Measurements from ENCODE around the gene TTLL10.
"Not testable (repeated sequence)": the region's sequence is repeated elsewhere in the genome, so short reads cannot be mapped to it uniquely, and the experiment has no call there.

Gene TTLL10

DNA sequence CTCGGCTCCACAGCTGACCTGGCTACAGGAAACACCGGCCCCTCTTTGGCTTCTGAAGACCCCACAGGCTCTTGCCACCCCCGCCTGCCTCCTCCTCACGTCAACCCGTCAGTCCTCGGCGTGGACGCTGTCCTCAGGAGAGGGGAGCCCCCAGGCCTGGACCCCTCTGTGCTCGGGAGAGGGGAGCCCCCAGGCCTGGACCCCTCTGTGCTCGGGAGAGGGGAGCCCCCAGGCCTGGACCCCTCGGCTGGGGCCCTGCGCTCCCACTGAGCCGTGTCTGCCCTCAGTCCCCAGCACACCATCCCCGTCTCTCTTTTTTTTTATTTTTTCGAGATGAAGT, 31.8 kb upstream of the TTLL10 start:
- DNase-seq = no peak

- DNase-seq = not testable (repeated sequence)
Observed at GRCh38 chr1:1142352-1142751, 31.3 kb upstream of the TTLL10 start.

DNA sequence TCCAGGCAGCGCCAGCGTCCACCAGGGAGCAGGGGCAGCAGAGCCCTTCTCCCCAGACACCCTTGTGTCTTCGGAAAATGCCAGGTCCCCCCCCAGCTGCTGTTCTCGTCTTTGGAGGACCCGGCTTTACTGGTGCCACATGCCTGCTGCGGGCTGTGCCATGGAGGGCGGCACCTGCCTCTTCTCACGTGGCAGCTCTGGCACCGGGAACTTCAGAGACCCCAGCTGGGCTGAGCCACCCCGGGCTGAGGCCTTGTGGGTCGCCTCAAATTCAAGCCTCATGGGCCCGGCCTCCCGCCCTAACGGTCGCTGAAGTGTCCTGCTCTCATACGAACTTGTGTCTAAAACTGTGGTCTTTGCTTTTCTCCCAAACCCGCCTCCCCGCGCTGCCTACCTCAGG, 30.8 kb upstream of the TTLL10 start:
- DNase-seq = no peak

GRCh38 chr1:1143636-1144035, 30.0 kb upstream of the TTLL10 start:
- DNase-seq = no peak

DNA sequence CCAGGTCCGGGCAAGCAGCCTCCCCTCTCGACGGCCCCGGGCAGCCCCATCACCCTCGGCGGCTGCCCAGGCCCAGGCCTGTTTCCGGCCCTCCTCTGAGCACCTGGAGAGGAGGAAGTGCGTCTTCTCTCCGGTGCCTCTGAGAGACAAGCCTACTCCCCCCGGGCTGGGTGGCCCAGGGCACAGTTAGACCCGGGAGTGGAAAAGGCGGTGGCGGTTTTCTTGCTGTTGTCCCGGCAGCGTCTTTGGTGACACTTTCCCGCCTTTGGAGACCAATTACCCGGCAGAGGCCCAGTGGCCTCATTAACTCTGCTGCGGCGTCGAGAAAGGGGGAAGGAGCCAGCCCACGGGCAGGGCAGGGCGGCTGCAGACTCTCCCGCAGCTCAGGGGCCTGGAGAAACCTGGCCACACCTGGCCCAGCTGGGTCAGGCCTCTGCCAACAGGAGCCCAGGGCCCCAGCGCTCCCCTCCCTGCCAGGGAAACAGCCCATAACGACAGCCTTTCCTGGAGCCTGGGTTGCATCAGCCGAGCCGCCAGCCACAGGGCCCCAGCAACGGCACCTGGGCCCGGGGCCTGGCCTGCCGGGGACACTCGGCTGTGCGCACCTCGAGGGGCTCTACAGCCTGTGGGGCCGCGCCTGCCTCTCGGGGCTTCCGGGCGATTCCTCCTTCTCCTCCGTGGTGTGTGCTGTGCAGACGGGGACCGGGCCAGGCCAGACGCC, 29.4 kb upstream of the TTLL10 start:
- DNase-seq = no peak

DNA sequence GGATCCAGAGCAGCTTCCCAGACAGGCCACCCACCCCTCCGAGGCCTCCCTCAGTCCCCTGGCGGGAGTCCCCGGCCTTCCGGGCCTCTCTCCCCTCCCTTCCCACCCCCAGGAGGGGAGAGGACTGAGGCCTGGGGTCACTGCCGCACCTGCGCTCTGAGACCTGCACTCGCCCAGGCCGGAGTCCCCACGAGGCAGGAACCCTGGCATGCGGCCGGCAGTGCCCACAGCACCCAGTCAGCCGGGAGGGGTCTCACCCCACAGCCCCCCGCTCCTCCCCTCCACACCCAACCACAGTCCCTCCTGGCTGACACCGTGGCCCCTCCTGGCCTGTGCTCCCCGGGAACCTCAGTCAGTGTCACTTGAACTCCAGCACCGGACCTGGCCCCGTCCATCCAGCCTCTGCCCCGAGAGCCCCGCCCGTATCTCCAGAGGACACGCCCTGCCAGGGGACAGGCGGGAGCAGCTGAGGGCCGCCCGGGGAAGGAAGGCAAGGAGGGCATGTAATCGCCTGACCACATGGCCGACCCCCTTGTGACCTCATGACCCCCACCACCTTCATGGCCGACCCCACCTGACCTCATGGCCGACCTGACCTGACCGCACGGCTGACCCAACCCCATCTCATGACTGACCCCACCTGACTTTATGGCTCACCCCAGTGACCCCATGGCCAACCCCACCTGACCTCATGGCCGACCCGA, 28.7 kb upstream of the TTLL10 start:
- DNase-seq = no peak

DNA sequence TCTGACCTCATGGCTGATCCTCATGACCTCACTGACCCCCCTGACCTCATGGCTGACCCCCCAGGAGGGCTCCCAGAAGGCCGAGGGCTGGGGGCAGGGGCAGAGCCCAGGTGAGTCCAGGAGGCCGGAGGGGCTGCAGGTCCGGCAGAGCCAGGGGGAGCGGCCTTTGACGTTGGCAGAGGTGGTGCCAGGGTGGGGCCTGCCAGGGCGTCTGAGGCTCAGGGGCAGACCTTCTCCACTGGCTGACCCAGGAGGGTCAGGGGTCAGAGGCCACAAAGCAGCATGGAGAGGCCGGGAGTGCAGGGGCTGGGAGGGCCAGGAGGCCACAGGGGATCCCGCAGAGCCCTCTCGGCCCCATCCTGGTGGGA, 28.1 kb upstream of the TTLL10 start:
- DNase-seq = no peak

DNA sequence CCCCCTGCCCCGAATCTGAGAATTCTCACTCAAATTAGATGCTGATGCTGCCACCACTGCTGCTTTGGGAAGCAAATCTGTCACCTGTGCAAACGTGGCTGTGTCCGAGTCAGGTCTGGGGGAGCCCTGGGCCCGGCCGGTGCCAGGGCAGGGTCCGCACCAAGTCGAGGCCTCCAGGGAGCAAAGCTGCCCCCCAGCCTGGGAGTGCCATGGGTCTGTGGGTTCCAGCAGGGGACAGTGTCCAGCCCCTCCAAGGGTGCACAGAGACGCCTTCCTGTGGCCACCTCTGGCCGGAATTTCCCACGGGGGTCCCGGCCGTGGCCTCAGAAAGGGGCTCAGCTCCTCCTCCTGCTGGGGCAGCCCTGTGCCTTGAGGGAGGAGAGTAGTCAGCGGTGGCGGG, 27.7 kb upstream of the TTLL10 start:
- DNase-seq = no peak

- DNase-seq = no peak
Observed at GRCh38 chr1:1146596-1146995, 27.1 kb upstream of the TTLL10 start.

DNA sequence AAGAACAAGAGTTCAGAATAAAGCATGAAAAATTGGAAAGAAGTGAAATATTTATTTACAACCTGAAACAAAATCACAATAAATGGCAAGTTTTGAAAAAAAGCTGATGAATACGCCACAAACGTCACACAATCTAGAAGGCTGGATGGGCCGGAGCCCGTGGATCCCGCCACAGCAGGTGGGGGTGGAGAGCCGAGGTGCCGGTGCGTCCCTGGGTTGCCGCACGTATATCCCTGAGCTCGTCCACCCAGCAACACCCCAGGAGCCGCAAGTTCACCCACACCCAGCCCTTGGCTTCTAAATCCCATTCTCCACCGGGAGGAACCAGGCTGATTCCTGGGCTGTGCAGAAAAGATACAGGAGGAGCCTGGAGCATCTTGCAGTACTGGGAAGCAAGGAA, 25.6 kb upstream of the TTLL10 start:
- no peak for DNase-seq

DNA sequence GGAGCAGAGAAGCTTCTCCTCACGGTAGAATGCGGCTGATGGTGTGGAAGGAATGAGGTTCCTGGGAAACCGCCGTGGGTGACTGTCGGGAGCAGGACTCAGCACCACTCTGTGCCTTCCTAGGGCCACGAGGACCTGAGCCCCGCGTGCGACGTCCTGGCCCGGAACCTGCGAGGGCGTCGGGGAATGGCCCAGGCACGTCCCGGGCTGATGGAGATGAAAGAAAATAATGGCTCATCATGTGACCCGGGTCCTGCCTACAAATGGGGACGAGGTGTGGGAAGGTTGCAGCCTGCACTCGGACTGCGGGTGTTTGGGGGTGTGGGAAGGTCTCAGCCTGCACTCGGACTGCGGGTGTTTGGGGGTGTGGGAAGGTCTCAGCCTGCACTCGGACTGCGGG, 25.1 kb upstream of the TTLL10 start:
- DNase-seq = no peak

DNA sequence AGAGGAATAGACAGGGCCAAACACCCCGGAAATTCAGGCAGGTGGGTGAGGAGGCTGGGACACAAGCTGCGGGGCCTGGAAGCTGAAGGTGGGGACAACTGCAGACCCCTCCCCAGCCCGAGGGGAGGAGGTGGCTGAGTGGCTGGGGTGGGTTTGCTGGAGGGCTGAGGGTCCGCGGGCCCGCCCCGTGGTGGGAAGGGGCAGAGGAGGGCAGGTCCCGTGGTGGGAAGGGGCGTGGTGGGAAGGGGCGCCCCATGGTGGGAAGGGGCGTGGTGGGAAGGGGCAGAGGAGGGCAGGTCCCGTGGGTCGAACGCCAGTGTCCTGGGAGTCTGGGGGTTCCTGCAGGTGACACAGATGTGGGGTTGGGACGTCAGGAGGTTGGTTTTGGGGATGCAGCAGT, 24.3 kb upstream of the TTLL10 start:
- no peak for DNase-seq

DNA sequence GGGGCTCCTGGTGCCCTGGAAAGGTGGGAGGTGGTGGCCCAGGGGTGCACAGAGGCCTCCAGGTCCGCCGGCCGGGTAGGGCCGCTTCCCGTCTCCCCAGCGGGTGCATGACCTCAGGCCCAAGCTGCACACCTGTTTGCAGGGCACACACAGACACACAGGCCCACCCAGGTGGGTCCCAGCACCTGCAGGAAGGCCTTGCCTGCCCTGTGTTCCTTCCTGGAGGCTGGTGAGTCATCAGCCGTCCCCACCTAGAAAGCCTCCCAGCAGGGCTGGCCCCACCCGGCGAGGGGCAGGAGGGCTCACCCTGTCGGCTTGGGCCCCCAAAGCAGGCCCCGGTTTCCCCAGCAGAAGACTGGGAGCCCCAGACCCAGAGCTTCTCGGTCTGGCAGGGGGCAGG, 23.6 kb upstream of the TTLL10 start:
- DNase-seq = no peak

DNA sequence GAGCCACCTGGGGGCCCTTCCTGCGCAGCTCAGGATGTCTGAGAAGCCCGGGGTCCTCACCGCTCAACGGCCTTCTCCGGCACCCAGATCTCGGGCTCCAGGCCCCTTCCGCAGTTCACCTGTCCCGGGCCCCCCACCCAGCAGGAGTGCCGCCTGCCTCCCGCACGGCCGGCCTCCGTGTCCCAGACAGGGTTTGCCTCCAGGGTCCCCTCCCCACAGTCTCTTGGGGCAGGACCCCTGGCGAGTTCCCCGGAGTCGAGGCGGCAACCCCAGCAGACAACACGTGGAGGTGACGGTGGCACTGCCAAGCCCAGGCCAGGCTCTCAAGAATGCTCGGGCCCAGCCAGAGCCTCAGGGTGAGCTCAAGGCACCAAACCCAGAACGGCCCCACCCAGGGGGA, 22.4 kb upstream of the TTLL10 start:
- DNase-seq = no peak

DNA sequence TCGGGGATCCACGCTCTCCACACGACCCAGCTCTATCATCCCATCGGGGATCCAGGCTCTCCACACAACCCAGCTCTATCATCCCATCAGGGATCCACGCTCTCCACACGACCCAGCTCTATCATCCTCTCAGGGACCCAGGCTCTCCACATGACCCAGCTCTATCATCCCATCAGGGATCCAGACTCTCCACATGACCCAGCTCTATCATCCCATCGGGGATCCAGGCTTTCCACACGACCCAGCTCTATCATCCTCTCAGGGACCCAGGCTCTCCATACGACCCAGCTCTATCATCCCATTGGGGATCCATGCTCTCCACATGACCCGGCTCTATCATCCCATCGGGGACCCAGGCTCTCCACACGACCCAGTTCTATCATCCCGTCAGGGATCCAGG, 21.2 kb upstream of the TTLL10 start:
- DNase-seq = not testable (repeated sequence)

- DNase-seq = not testable (repeated sequence)
Observed at GRCh38 chr1:1153215-1153614, 20.5 kb upstream of the TTLL10 start.

DNA sequence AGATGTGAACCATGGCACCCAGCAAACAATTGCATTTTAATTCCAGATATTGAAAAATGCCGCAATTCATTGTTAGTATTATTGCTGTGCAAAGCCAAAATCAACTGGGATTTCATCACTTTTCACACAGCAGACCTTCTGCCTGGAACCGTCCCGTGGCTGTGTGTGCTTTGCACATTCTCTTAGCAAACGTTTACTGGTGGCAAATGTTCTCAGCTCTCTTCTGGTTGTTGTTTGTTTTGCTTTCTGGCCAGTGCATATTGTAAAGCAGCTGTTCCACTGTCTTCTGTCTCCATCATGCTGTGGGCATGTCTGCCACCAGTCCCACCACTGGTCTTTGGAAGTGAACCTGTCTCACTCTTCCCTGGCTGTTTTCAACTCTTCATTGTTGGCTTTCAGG, 19.8 kb upstream of the TTLL10 start:
- no peak for DNase-seq

DNA sequence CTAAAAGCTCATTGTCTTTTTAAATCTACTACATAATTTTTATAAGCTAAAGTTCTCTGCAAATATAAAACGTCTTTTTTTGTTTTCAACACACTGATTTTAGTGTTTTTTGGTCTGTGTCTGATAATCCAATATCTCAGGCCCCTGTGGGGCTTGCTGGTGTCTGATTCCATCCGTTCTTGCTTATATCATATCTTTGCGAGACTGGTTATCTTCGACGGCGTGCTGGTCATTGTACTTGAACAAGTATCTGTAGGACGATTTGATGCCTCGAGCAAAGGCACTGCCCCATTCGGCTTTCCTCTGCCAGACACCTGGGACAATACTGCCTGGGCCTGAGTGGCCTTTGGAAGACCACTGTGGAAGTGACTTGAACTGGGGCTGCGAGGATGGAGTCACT, 18.4 kb upstream of the TTLL10 start:
- no peak for DNase-seq

DNA sequence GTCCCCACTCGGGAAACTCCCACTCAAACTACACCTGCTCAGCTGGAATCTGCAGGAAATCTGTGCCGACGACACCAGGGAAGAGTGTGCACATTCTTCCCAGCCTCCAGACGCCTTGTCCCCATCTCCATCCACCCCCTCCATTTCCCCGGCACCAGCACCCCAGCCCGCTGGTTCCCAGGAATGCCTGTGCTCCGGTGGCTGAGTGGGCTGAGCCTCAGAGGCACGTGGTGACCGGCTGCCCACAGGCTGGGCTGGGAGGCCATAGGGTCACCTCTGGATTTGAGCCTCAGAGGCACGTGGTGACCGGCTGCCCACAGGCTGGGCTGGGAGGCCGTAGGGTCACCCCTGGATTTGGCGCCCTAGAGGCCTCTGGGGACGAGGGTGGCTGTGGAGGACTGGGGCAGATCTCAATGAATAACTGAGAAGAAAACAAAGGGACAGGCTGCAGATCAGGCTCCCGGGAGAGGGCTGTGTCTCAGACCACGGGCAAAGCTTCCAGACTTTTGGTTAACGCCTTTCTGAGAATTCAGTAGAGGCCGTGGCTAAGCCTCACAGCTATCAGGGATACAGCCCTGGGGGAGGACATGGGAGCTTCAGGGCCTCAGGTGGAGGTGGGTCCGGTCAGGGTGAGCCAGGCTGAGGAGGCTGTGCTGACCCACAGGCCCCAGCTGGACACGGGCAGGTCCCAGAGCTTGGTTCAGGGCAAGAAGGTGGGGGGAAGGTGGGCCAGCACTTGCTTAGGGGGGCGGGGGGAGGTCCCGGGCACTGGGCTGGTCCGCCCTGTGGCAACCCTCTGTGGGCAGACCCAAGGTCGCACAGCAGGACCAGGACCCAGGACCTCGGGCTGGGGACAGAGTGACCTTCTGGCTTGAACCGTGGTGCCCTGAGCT, 17.3 kb upstream of the TTLL10 start:
- no peak for DNase-seq

DNA sequence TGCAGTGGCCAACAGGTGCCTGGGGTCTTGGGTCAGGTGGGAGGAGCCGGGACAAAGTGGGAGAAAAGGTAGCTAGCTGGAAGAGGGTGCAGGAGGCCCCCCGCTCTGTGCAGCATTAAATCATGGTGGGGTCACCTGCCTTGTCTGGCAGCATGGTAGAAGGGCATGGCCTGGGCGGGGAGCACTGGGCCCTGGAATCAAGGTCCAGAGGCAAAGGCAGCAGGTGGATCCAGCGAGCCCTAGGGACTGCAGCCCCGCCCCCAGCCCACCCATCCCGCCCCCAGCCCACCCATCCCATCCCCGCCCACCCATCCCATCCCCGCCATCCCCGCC, 16.7 kb upstream of the TTLL10 start:
- DNase-seq = no peak

GRCh38 chr1:1157426-1157913, 16.2 kb upstream of the TTLL10 start:
- DNase-seq = peak; percentile 85

DNA sequence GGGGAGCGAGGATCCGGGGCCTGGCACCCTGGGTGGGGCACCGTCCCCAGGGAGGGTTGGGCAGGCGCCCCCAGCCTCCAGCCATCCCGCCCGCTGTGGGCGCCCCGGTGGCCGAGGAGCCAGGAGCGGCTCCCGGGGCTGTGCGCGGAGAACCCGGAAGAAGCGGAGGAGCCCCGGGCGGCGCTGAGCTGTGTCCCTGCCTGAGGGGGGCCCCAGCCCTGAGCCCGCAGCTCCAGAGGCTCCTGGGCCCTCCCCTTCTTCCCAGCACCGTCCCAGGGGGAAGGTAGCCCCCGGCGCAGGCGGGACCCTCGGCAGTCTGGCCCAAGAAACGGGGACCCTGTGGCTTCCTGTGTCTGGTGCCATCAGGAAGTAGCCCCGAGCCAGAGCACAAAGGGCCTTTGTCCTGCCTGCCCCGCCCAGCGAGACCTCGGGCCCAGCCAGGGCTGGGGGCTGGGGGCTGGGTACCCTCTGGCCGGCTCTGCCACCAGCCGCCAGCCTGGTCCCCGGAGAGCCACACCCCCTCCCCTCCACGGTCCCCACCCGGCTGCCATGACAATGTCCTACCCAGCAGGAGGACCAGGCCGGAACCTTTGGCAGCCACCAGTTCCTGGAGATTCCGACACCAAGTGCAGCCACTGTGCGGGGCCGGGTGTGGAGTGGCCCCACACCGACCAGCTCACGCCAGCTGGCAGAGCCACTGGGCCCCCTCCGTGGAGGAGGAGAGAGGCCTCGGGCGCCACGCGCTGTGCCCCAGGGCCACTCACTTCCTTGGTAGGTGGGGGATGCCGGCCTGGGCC, 15.6 kb upstream of the TTLL10 start:
- peak; percentile 71 for DNase-seq

- no peak for DNase-seq
Observed at GRCh38 chr1:1160281-1160930, 13.3 kb upstream of the TTLL10 start.

Measured in left hindlimb (tissue), 1 donor.